Endothelial cell of hepatic sinusoid (primary cell): ENCODE data around the gene TK2.

Source experiments
- in situ Hi-C: cut with HindIII; loops from 2 replicates; pipeline ENCODE4 v1.10.0; 2017; ENCODE audit warnings: low sequenced_read_pairs

Gene TK2

GRCh38 chr16:66549284-66550131 lies at the start of gene TK2:
Gene TK2, minus strand, starts transcription at chr16:66550122. Its CDS starts 61 bp downstream, at chr16:66550061.
- in situ Hi-C loops: no loop called here

- in situ Hi-C loops: loop anchor here (25.0 kb wide), 1 partner anchor 186 kb away; no protein-coding TSS in a partner anchor
Observed at GRCh38 chr16:66598111-66598510, 48.2 kb upstream of the TK2 start.

- in situ Hi-C loops: loop anchor here (25.0 kb wide), 1 partner anchor 185 kb away; no protein-coding TSS in a partner anchor
Observed at GRCh38 chr16:66596986-66597848, 47.3 kb upstream of the TK2 start.

- in situ Hi-C loops: loop anchor here (25.0 kb wide), 1 partner anchor 184 kb away; no protein-coding TSS in a partner anchor
Observed at GRCh38 chr16:66596559-66596958, 46.6 kb upstream of the TK2 start.

GRCh38 chr16:66594739-66595138 lies 44.8 kb upstream of the TK2 start:
- in situ Hi-C loops: loop anchor here (25.0 kb wide), 1 partner anchor 182 kb away; no protein-coding TSS in a partner anchor

- in situ Hi-C loops: loop anchor here (25.0 kb wide), 1 partner anchor 181 kb away; no protein-coding TSS in a partner anchor
Observed at GRCh38 chr16:66592814-66593213, 42.9 kb upstream of the TK2 start.

GRCh38 chr16:66592241-66592640 lies 42.3 kb upstream of the TK2 start:
- in situ Hi-C loops: loop anchor here (25.0 kb wide), 1 partner anchor 180 kb away; no protein-coding TSS in a partner anchor

GRCh38 chr16:66591018-66591417 lies 41.1 kb upstream of the TK2 start:
- in situ Hi-C loops: loop anchor here (25.0 kb wide), 1 partner anchor 179 kb away; no protein-coding TSS in a partner anchor

GRCh38 chr16:66590322-66590721 lies 40.4 kb upstream of the TK2 start:
- in situ Hi-C loops: loop anchor here (25.0 kb wide), 1 partner anchor 178 kb away; no protein-coding TSS in a partner anchor

- in situ Hi-C loops: loop anchor here (25.0 kb wide), 1 partner anchor 177 kb away; no protein-coding TSS in a partner anchor
Observed at GRCh38 chr16:66588981-66589713, 39.2 kb upstream of the TK2 start.

- in situ Hi-C loops: loop anchor here (25.0 kb wide), 1 partner anchor 176 kb away; no protein-coding TSS in a partner anchor
Observed at GRCh38 chr16:66587881-66588600, 38.1 kb upstream of the TK2 start.

GRCh38 chr16:66585481-66586239 lies 35.7 kb upstream of the TK2 start:
- in situ Hi-C loops: loop anchor here (25.0 kb wide), 1 partner anchor 173 kb away; no protein-coding TSS in a partner anchor

- in situ Hi-C loops: loop anchor here (25.0 kb wide), 1 partner anchor 169 kb away; no protein-coding TSS in a partner anchor
Observed at GRCh38 chr16:66581246-66581952, 31.5 kb upstream of the TK2 start.

GRCh38 chr16:66580605-66581209 lies 30.8 kb upstream of the TK2 start:
- in situ Hi-C loops: loop anchor here (25.0 kb wide), 1 partner anchor 168 kb away; no protein-coding TSS in a partner anchor

GRCh38 chr16:66578651-66579531 lies 29.0 kb upstream of the TK2 start, which contains the start of gene CMTM2:
Gene CMTM2, plus strand, starts transcription at chr16:66579463. Its CDS starts 145 bp downstream, at chr16:66579608.
- in situ Hi-C loops: loop anchor here (25.0 kb wide), 1 partner anchor 167 kb away; no protein-coding TSS in a partner anchor

- in situ Hi-C loops: loop anchor here (25.0 kb wide), 1 partner anchor 164 kb away; no protein-coding TSS in a partner anchor
Observed at GRCh38 chr16:66576296-66576695, 26.4 kb upstream of the TK2 start.
